Retina (tissue), 1 donor: ENCODE results near the gene NDUFAB1.
"Not testable (repeated sequence)": the region's sequence is repeated elsewhere in the genome, so short reads cannot be mapped to it uniquely, and the experiment has no call there.

Source experiments
- DNase-seq: peaks from one replicate; pipeline ENCODE4 v3.0.0-alpha.2; 2016

NDUFAB1 gene

GRCh38 chr16:23595951-23596720 lies at the start of gene NDUFAB1:
Gene NDUFAB1 (minus strand): TSS chr16:23596316. CDS start chr16:23596290, 26 bp downstream.
- peak; percentile 94 for DNase-seq

DNA sequence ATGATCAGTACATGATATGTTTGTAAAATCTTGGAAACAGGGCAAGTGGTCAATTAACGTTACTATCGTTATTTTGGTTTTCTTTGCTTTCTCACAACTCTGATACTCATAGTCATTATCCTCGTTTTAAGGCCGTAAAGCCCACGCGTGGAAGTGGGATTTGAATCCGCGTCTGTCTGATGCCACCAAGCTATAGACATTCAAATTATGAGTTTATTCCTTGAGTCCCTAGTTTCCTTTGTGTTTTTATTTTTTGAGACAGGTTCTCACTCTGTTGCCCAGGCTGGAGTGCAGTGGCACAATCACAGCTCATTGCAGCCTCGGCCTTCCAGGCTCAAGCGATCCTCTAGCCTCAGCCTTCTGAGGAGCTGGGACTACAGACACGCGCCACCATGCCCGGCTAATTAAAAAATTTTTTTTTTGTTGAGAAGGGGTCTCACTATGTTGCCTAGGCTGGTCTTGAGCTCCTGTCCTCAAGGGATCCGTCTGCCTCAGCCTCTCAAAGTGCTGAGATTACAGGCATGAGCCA lies 46.2 kb upstream of the NDUFAB1 start:
- DNase-seq, result peak; percentile 1

DNA sequence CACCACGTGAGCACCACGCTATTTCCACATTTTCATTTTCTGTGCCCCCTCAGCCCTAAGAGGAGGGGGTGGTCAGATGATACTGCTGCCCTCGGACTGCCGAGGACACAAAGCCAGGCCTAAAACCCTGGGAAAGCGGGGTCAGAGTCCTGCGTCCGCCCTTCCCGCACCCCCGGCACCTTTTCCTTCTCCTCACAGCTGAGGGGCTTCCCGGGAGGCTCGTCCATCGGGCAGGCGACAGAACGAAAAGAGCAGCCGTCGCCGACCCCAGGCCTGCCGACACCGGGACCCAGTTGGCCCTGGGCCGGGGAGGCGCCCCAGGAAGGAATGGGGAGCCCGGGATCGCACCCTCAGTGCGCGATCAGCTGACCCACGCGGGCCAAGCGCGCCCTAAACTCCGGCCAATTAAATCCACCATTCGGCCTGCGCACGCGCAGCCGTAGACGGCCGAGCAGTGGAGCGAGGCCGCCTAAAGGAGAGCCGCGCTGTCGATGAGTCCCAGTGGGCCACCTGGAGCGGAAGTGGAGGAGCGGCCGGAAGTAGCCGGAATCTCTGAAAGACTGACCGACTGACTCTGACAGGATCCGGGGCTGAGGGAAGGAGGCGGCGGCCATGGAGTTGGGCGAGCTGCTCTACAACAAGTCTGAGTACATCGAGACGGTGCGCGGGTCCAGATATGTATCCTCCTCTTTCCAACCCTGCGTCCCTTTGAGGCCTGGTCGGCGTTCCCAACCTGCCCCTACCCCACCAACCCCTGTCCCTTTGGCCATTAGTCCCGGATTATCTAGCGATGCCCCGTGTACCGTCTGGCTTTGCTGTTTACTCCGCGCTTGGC lies 45.0 kb upstream of the NDUFAB1 start, which contains the start of the genes DCTN5 and PALB2:
Gene DCTN5 (plus strand): TSS at position 536 of the 835 bp plus-strand sequence. CDS start 77 bp downstream, at position 613.
Gene PALB2 (minus strand): TSS at position 380 of the 835 bp plus-strand sequence. CDS start 153 bp downstream, at position 227.
- peak; percentile 94 for DNase-seq

DNA sequence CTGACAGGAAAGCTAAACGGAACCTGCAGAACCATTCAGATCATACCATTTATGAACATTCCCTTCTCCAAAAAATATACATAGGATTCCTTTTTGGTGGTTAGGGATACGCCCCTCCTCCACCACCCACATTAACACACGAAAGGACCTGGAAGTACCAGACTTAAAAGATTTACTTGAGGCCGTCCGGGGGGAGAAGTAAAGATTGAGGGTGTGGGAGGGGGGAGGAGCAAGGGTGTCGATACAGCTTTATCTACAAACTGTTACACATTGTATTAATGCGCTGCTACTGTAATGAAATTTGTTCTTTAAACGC lies 44.5 kb upstream of the NDUFAB1 start:
- DNase-seq, result no peak

GRCh38 chr16:23635958-23636357 lies 39.8 kb upstream of the NDUFAB1 start:
- DNase-seq, result no peak

- no peak for DNase-seq
Measured at GRCh38 chr16:23634461-23635036, 38.4 kb upstream of the NDUFAB1 start.

GRCh38 chr16:23631874-23632273 lies 35.8 kb upstream of the NDUFAB1 start:
- not testable (repeated sequence) for DNase-seq

DNA sequence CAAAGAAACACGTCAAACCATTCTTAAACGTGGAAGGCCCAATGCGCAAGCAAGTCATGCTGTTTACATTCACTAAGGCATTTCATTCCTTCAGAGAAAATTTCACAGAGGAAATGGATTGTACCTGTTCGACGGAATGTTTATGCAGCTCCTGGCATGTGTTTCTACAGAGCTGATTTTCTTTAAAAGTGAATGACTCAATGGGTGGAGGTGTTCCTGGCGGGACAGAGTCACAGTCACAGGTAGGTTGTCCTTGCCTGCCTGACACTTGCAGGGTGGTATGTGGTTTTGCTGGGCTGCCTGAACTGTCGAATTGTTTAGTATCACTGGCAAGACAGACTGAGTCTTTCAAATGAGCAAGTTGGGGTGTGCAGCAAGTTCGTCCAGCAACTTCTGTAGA lies 33.4 kb upstream of the NDUFAB1 start:
- no peak for DNase-seq

DNA sequence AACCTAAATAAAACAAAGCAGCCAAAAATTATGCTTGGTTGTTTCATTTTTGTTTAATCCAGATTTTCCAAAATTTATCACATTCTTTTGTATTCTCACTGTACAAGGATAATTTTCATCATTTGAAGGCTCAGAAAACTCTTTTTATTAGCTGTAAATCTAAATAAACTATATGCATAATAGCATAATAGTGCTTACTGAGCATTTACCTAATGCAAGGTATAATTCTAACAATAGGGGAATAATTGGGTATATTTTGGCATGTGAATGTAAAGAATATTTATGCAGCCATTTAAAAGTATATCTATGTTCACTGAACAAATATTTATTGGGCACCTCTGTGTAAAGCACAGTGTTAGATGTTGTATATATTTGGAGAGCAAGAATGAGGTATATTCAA lies 28.0 kb upstream of the NDUFAB1 start:
- no peak for DNase-seq

GRCh38 chr16:23615805-23616204 lies 19.7 kb upstream of the NDUFAB1 start:
- DNase-seq, result no peak

GRCh38 chr16:23611936-23612335 lies 15.8 kb upstream of the NDUFAB1 start:
- no peak for DNase-seq

GRCh38 chr16:23610905-23611304 lies 14.8 kb upstream of the NDUFAB1 start:
- not testable (repeated sequence) for DNase-seq

DNA sequence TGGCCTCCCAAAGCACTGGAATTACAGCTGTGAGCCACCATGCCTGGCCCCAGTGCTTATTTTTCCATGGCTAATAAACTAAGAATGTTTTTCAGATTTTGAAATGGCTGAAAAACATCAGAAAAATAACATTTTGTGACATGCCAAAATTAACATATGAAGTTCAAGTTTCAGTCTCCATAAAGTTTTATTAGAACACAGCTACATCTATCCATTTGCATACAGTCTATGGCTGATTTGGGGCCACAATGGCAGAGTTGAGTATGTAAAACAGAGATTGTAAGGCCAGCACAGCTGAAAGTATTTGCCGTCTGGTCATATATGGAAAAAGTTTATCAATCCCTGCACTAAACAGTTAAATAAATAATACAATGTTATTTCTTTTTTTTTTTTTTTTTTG lies 13.8 kb upstream of the NDUFAB1 start:
- no peak for DNase-seq

DNA sequence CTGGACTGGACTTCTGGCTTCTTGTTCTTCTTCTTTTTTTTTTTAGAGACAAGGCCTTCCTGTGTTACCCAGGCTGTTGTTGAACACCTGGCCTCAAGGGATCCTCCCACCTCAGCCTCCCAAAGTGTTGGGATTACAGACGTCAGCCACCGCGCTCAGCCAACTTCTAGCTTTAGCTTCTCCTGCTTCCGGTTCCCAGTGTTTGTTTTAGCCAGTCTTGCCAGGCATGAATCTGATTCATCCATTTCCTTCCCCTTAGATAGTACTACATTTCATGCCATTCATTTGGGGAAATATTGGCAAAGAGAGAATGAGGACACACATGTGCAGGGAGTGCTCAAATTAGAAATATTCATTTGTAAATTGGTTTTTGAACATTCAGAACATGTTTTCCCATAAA lies 12.1 kb upstream of the NDUFAB1 start:
- DNase-seq, result no peak

DNA sequence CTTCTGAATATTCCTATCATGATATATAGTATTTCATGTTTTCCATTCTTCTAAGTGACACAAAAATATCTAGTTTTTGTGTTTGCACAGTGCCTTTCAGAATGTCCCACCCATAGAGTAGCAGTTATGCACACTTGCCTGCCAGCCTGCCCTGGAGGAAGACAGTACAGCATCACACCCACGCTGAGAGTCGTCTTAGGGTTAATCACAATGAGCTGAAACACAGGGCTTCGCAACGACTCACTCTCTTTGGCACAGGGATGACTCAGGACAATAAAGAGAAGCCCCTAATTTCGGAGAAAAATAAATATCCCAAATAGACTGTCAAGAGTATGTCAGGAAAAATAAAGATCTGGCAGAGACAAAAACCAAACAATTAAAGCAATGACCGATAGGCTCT lies 11.6 kb upstream of the NDUFAB1 start:
- DNase-seq, result no peak

DNA sequence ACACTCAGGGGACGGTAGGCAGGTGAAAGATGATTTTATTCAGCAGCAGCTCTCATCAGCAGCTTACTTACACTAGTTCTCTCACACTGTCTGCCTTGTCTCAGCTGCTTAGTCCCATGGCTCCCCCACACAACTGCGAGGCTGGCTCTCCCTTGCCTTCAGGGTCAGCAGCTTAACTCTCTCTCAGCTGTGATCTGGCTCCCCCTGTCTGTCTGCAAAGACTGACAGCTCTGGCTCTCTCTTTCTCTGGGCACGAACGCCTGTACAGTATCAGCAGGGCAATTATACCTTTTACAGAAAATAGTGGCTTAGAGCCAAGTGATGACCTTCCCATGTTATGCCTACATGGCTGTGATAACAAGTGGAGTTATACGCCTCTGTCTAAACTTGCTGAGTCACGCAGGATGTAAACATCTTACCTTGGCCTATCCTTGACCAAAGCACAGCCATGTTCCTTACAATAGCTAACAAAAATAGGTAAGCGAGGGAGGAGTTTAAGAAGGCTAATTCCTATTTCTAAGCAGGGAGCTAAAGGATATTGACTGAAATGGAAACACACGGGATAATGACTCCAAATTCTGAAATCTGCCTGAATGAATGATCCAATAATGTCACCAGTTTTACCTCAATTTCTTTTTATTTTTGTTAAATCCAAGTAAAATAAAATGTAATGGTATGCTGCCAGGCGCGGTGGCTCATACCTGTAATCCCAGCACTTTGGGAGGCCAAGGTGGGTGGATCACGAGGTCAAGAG lies 1.1 kb upstream of the NDUFAB1 start:
- DNase-seq, result peak; percentile 8

- no peak for DNase-seq
Measured at GRCh38 chr16:23595246-23595950, 718 bp downstream of the NDUFAB1 start.

DNA sequence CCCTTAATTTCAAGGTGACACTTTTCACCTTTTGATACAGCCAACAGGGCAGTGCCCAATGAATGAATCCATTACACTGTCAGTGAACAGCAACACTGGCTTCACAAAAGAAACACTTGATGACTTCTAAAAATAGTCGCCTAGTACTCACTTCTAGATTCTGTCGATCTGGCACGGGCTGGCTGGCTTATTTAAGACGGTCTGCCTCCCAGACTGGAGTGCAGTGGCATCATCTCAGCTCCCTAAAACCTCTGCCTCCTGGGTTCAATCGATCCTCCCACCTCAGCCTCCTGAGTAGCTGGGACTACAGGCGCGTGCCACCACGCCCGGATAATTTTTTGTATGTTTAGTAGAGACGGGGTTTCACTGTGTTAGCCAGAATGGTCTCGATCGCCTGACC lies 1.9 kb downstream of the NDUFAB1 start:
- DNase-seq, result no peak

GRCh38 chr16:23590181-23590580 lies 5.9 kb downstream of the NDUFAB1 start:
- DNase-seq, result no peak

DNA sequence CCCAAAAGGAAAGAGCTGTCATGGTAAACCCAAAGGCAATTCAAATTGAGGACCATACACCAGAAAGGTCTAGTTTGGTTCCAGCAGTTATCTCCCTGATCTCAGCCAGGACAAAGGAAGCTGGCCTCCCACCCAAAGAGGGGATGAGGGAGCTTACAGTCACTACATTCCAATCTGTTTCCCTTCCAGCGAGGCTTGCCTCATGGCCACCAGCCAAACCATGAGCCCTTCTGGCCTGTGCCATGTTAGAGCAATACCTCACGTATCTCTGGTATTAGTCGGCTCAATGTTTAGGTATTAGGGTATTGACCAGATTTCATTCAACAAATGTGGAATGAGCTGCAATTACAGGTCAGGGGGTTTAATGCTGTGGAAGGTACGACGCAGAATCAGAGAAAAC lies 8.4 kb downstream of the NDUFAB1 start:
- no peak for DNase-seq

DNA sequence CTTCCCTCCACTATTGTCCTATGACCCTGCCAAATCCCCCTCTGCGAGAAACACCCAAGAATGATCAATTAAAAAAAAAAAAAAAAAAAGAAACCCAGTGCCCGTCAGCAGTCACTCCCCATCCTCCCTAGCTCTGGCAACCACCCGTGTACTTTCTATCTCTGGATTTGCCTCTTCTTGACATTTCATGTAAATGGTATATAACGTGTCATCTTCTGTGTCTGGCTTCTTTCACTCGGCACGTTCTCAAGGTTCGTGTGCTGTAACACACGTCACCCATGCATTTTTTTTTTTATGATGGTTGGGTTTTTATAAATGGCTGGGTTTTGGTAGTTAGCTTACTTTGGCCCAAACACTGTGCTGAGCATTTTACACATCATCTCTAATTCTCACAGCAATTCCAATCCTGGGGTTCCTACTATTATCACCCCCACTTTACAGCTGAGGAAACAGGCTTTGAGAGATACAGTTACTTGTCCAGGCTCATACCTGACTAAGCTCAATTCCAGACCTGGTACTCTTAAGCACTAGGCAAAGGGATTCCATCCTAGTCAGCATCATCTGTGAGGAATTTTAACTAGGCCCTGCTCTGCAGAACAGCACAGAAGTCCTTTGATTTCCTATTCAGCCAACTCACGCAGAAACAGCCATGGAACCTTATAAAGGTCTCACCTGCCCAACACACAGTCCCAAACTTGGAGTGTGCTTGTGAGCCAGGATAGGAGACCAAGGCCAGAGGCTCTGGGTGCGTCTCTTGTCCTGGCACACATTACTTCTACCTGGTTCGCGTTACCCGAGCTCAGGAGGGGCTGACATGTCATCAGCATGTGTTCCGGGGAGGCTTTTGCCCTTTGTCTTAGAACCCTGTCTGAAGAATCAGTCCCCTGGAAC lies 11.7 kb downstream of the NDUFAB1 start:
- no peak for DNase-seq
